HepG2 (cell line): ENCODE measurements around the gene CDK3. TPM values are rescaled to one million over a fixed set of nuclear protein-coding genes. Genes with fewer than 3 reads are reported as not detected.

ENCODE experiments used
- CHD2 ChIP-seq: IDR thresholded peaks from 2 replicates; pipeline ENCODE4 v1.6.1; 2011; ENCODE audit warnings: low read depth, low read length, improper control_type of control experiment
- CREB3 ChIP-seq: sonication (generic); formaldehyde crosslinking; IDR thresholded peaks from 2 replicates; pipeline ENCODE4 v1.5.0; 2020; ENCODE audit warnings: missing genetic modification reagents
- CREM ChIP-seq, 2 experiments: sonication (generic) in 1 of 2; formaldehyde crosslinking in 1 of 2; IDR thresholded peaks; 2 replicates each; pipeline versions ENCODE4 v1.4.0 to v1.6.1; 2016 to 2020; ENCODE audit warnings: antibody characterized with exemption in 1 of 2, mild to moderate bottlenecking in 1 of 2, missing genetic modification reagents in 1 of 2
- GRHL1 ChIP-seq: sonication (generic); formaldehyde crosslinking; conservative IDR thresholded peaks from 2 replicates; pipeline ENCODE4 v1.8.0; 2022; ENCODE audit warnings: missing genetic modification reagents
- MAF1 ChIP-seq: sonication (generic); formaldehyde crosslinking; IDR thresholded peaks from 2 replicates; pipeline ENCODE4 v1.5.0; 2020; ENCODE audit warnings: missing genetic modification reagents, borderline replicate concordance
- MBD4 ChIP-seq: IDR thresholded peaks from 2 replicates; pipeline ENCODE4 v1.6.1; 2012; ENCODE audit warnings: low read length, inconsistent platforms, borderline replicate concordance
- MZF1 ChIP-seq: sonication (generic); formaldehyde crosslinking; IDR thresholded peaks from 2 replicates; pipeline ENCODE4 v1.8.1; 2023; ENCODE audit warnings: mild to moderate bottlenecking, missing genetic modification reagents, borderline replicate concordance
- NFE2L2 ChIP-seq: fragments of 150-350 bp; IDR thresholded peaks from 2 replicates; pipeline ENCODE4 v1.6.1; 2014; ENCODE audit warnings: low read length
- SALL1 ChIP-seq: sonication (generic); formaldehyde crosslinking; IDR thresholded peaks from 2 replicates; pipeline ENCODE4 v1.8.0; 2022; ENCODE audit warnings: mild to moderate bottlenecking, missing genetic modification reagents
- SRF ChIP-seq: IDR thresholded peaks from 2 replicates; pipeline ENCODE4 v1.6.1; 2011; ENCODE audit warnings: mild to moderate bottlenecking, low read depth, low read length, moderate library complexity
- YY1 ChIP-seq: IDR thresholded peaks from 2 replicates; pipeline ENCODE4 v1.6.1; 2011; ENCODE audit warnings: low read length, low read depth, moderate library complexity, mild to moderate bottlenecking; ENCODE audit not compliant: insufficient read depth, insufficient replicate concordance
- polyA plus RNA-seq, 8 experiments: library from polyadenylated mRNA; depleted of rRNA in 3 of 8; stranded (reverse) in 7 of 8; unstranded in 1 of 8; fragments of >200 nt; fragmentation: Illumina TruSeq in 4 of 8; extraction: Trizol in 4 of 8; gene quantifications; 2 replicates each; pipeline versions ENCODE4 v1.2.1 to v1.2.3, GENCODE V29; 2011 to 2016; ENCODE audit warnings: low read depth in 4 of 8, missing spikeins in 1 of 8, mixed read lengths in 1 of 8; ENCODE audit not compliant: insufficient read depth in 1 of 8
- total RNA-seq, 5 experiments: library from RNA; depleted of rRNA; stranded (reverse); fragments of >200 nt; fragmentation: Illumina TruSeq; extraction: Trizol; gene quantifications; 2 replicates each; pipeline ENCODE4 v1.2.3, GENCODE V29; 2016; ENCODE audit warnings: low read depth in 1 of 5
- TF ChIP-seq, protein P1 (sequence below): sonication (generic); formaldehyde crosslinking; IDR thresholded peaks from 2 replicates; pipeline ENCODE4 v1.4.0; 2020; ENCODE audit warnings: mild to moderate bottlenecking, missing genetic modification reagents
- TF ChIP-seq, protein P2 (sequence below): IDR thresholded peaks from 2 replicates; pipeline ENCODE4 v1.6.1; 2016; ENCODE audit warnings: low read depth
- TF ChIP-seq, protein P3 (sequence below): sonication (generic); formaldehyde crosslinking; IDR thresholded peaks from 2 replicates; pipeline ENCODE4 v1.5.0; 2020; ENCODE audit warnings: missing genetic modification reagents

Gene CDK3
- total and polyA plus RNA-seq, 2 of the 13 experiments (the other 11 are each of a cell fraction or from before 2014, with no cell fraction given): 5.8 to 11.4 TPM

GRCh38 chr17:76027159-76027839 lies 26.6 kb downstream of the CDK3 start, which contains the start of gene EVPL (continued):
- TF ChIP-seq SRF (no peak), NFE2L2 (no peak), CREM (IDR thresholded peaks at IDR 0.05) (no peak), CREM (CRISPR knock-in tag; IDR thresholded peaks at IDR 0.05) (no peak), CREB3 (0 out of 2 replicates have a peak, but pooled peaks have one; percentile 24), SALL1 (CRISPR knock-in tag) (peak; percentile 72), MAF1 (CRISPR knock-in tag) (no peak), YY1 (no peak), GRHL1 (CRISPR knock-in tag) (no peak), MBD4 (no peak), MZF1 (no peak; the same call in 1 of the 2 replicates), CHD2 (no peak)
- TF ChIP-seq, protein P1, sequence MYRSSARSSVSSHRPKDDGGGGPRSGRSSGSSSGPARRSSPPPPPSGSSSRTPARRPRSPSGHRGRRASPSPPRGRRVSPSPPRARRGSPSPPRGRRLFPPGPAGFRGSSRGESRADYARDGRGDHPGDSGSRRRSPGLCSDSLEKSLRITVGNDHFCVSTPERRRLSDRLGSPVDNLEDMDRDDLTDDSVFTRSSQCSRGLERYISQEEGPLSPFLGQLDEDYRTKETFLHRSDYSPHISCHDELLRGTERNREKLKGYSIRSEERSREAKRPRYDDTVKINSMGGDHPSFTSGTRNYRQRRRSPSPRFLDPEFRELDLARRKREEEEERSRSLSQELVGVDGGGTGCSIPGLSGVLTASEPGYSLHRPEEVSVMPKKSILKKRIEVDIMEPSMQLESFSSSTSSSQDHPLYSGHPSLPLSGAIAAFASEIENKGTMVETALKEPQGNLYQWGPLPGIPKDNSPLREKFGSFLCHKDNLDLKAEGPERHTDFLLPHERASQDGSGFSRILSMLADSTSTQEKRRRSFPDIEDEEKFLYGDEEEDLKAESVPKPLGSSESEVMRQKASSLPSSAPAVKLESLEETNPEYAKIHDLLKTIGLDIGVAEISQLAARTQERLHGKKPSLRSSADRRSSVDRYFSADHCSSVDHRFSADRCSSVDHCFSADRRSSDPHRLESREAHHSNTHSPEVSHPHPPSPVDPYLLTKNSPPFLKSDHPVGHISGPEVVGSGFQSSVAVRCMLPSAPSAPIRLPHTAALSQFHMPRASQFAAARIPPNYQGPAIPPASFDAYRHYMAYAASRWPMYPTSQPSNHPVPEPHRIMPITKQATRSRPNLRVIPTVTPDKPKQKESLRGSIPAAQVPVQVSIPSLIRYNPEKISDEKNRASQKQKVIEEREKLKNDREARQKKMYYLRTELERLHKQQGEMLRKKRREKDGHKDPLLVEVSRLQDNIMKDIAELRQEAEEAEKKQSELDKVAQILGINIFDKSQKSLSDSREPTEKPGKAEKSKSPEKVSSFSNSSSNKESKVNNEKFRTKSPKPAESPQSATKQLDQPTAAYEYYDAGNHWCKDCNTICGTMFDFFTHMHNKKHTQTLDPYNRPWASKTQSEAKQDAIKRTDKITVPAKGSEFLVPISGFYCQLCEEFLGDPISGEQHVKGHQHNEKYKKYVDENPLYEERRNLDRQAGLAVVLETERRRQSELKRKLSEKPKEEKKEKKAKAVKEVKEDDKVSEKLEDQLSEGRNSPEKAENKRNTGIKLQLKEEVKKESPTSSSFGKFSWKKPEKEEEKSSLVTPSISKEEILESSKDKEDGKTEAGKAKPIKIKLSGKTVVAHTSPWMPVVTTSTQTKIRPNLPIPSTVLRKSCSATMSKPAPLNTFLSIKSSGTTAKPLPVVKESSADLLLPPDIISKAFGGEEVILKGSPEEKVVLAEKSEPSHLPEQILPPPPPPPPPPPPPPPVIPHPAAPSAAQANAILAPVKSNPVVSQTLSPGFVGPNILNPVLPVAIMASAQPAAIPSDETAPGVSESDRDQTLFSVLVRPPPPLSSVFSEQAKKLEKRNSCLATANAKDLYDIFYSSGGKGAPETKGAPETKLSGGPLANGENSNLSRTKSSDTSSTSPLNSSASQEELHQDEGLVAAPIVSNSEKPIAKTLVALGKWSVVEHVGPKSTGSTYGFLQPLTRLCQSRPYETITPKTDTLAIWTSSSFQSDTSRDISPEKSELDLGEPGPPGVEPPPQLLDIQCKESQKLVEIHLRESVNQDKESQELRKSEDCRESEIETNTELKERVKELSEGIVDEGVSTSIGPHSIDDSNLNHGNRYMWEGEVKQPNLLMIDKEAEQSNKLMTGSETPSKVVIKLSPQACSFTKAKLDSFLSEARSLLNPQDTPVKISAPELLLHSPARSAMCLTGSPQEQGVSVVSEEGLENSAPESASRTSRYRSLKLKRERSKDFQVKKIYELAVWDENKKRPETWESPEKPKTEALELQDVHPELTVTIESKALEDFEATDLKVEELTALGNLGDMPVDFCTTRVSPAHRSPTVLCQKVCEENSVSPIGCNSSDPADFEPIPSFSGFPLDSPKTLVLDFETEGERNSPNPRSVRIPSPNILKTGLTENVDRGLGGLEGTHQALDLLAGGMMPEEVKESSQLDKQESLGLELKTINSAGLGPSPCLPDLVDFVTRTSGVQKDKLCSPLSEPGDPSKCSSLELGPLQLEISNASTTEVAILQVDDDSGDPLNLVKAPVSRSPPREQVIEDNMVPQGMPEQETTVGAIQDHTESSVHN: no peak
- TF ChIP-seq, protein P2, sequence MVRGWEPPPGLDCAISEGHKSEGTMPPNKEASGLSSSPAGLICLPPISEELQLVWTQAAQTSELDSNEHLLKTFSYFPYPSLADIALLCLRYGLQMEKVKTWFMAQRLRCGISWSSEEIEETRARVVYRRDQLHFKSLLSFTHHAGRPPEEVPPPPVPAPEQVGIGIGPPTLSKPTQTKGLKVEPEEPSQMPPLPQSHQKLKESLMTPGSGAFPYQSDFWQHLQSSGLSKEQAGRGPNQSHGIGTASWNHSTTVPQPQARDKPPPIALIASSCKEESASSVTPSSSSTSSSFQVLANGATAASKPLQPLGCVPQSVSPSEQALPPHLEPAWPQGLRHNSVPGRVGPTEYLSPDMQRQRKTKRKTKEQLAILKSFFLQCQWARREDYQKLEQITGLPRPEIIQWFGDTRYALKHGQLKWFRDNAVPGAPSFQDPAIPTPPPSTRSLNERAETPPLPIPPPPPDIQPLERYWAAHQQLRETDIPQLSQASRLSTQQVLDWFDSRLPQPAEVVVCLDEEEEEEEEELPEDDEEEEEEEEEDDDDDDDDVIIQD (CRISPR knock-in tag): no peak
- TF ChIP-seq, protein P3, sequence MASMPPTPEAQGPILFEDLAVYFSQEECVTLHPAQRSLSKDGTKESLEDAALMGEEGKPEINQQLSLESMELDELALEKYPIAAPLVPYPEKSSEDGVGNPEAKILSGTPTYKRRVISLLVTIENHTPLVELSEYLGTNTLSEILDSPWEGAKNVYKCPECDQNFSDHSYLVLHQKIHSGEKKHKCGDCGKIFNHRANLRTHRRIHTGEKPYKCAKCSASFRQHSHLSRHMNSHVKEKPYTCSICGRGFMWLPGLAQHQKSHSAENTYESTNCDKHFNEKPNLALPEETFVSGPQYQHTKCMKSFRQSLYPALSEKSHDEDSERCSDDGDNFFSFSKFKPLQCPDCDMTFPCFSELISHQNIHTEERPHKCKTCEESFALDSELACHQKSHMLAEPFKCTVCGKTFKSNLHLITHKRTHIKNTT (CRISPR knock-in tag): no peak
